Measurements from ENCODE around the gene RGR.

The RGR gene

DNA sequence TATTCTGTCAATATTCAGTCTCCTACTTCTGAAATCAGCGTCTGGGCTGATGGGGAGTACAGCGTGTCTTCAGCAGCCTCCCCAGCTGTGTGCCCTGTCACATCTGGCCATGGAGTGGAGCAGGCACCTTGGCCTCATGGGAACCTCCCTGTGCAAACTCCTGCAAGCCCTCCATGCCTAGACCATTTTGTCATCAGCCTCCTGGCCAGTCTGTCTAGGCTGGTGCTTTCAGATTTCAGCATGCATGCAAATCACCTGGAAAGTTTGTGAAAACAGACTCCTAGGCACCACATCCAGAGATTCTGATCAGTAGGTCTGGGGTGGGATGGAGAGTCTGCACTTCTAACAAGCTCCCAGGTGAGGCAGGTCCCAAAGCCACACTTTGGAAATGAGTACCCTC is 57.4 kb downstream of the RGR start:
- DNase-seq, result no peak

DNA sequence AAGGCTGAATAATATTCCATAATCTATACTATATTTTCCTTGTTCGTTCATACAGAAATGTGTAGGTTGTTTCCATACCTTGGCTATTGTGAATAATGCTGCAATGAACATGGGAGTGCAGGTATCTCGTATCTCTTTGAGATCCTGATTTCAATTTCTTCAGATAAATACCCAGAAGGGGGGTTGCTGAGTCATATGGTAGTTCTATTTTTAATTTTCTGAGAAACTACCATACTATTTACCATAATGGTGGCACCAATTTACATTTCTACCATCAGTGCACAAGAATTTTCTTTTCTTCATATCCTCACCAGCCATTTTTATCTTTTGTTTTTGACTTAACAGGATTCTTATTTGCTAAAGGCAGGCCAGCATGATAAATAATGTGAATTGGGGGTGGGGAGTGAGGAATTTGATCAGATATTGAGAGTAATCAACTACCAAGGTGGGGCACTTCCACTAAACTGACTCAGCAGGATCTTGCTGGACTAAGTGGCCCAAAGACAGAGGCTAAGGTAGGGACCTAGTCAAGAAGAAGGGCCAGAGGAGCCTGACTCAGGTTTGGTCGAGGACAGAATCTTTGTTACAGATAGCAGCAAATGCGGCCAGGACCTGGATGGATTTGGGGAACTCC is 62.0 kb downstream of the RGR start:
- no peak for DNase-seq

GRCh38 chr10:84308021-84308420 is 63.2 kb downstream of the RGR start:
- no peak for DNase-seq

GRCh38 chr10:84308481-84309304 is 63.8 kb downstream of the RGR start:
- peak; percentile 5 to 22 for DNase-seq

All from stimulated activated CD4-positive, alpha-beta T cell treated with anti-CD3 and anti-CD28 coated beads, Interleukin-4, amount 100 ng/mL, for 4 hours (primary cell).